Measurements from ENCODE around the gene GJD2. TPM values are rescaled to one million over a fixed set of nuclear protein-coding genes. Genes with fewer than 3 reads are reported as not detected.
A peak's percentile ranks its signal among the peaks of the same experiment; 100 is the strongest.

Gene GJD2
- under 1 TPM in 1 of 4 donors, not detected in 3; 0.06 TPM for polyA plus RNA-seq (ENCODE audit: insufficient read length in 4 of 4)

DNA sequence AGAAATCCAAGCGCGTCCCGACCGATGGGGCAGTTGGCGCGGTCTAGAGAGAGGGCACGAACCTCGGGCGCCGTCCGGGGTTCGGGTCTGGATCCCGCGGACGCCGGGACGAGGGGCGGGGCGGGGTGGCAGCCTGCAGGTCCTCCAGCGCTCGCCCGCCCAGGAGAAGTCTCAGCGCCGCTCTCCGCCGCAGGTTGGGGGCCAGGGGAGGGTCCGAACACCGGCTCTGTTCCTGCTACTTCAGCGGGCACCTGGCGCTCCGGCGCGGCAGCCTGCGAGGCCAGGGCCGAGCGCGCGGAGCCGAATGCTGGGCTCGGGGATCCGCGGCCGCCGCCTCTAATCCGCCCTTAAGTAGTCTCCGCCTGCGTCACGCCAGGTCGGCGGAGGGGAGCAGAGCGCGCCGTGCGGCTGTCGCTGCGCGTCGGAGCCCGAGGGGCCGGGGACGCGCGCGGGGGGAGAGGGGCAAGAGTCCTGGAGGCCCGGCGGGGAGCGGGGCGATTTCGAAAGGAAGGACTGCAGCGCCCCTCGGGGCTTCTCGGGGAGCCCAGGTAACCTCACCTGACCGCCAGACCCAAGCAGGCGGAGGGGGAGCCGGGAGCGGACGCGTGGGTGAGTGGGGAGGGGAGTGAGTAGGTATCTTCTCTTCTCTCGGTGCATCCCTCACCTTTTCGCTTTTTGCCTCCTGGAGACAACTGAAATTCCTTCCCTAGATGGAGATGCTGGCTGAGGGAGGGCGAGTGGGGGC is at the start of gene GJD2:
GJD2 (minus strand) TSS at position 325 of the 745 bp plus-strand sequence. CDS start 510 bp downstream, outside the sequence.
- DNase-seq (ENCODE audit: low read depth in 4 of 4, low spot score in 2 of 4): no peak

- no peak for DNase-seq (ENCODE audit: low read depth in 4 of 4, low spot score in 2 of 4)
Measured at GRCh38 chr15:34804113-34804512, 49.3 kb upstream of the GJD2 start.

DNA sequence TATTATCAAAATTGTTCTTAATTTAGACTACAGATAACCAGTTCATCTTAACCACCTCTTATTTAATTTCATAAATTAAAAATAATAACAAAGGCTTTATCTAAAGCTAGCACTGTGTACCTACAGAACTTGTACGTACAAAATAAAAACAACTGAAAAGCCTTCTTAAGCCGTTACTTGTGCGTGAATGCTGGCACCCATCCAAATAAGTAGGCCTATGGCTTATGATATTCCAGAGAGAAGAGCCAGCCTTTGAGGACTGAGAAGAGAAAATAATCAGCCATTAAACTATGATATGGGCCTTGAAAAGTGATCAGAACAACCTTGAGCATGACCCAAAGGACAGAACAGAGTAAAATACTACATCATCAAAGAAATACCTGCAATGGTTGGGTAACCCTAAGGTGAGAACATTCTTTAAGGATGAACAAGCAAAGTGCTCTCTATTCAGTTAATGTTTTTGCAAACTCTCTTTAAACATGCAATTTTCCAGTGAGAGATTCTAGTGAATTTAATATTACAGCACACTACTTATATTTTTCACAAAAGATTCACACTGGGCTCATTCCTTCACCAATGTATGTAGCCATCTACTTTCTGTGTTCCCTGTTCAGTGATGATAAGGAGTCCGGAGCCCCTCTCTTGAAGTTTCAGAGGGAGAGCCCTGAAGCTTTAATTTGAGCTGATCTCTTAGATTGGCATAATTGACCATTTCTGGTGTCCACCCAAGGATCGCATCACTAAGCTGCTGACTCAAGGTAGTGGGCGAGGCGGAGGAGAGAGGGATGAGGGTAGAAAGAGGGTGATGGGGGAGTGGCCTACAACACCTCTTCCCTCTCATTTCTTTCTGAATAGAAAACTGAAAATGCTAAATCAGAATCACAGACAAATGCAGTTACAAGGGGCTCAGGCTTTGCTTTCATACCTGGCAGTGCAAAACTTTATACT is 48.3 kb upstream of the GJD2 start:
- no peak for DNase-seq (ENCODE audit: low read depth in 4 of 4, low spot score in 2 of 4)

DNA sequence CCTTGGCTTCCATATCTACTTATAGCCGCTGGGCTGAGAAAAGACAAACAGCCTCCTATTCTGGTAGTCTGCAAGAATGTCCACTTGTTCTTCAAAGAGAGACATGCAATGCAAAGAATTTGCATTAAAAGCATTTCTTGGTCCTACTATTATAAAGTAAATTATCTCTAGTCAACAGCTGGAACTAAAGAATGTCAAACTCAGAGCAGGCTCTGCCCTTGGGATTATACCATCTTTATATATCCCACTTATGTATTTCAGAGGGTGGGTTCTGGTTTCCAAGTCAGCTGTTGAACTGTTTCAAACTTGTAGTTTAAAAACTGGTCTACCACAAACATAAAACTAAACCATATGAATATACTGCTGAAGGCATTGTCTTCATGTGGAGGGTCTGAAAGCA is 47.6 kb upstream of the GJD2 start:
- DNase-seq (ENCODE audit: low read depth in 4 of 4, low spot score in 2 of 4): no peak

- DNase-seq (ENCODE audit: low read depth in 4 of 4, low spot score in 2 of 4): peak in 1 of 4 donors; percentile 25
Measured at GRCh38 chr15:34799149-34800101, 44.6 kb upstream of the GJD2 start.

DNA sequence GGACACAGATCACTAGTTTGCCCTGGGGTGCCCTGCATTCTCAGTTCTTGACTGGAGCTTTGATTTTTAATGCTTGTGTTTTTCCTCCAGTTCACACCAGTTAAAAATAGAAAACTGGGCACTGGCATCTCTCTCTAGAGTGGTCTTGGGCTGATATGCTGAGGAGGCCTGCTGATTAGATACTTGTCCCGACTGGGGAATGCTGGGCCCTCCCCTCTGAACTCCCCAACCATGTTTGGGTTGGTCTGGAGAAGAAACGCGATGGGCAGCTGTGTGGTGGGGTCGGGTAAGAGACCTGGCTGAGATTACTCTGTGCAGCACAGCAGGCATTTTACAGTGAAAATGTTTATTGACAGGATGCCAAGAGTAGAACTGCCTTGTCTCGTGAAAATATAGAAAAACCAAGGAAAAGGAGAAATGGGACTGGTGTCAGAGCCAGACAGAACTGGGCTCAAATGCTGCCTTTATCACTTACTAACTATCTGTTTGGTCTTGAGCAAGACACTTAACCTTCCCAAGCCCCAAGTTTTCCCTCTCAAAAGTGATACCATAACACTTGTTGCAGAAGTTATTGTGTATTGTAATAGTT is 42.1 kb upstream of the GJD2 start:
- no peak for DNase-seq (ENCODE audit: low read depth in 4 of 4, low spot score in 2 of 4)

GRCh38 chr15:34795267-34796081 is 40.7 kb upstream of the GJD2 start, which contains the start of gene ACTC1:
Gene ACTC1, minus strand, starts transcription at chr15:34795549. Its CDS starts 741 bp downstream, at chr15:34794808.
- DNase-seq (ENCODE audit: low read depth in 4 of 4, low spot score in 2 of 4): no peak

DNA sequence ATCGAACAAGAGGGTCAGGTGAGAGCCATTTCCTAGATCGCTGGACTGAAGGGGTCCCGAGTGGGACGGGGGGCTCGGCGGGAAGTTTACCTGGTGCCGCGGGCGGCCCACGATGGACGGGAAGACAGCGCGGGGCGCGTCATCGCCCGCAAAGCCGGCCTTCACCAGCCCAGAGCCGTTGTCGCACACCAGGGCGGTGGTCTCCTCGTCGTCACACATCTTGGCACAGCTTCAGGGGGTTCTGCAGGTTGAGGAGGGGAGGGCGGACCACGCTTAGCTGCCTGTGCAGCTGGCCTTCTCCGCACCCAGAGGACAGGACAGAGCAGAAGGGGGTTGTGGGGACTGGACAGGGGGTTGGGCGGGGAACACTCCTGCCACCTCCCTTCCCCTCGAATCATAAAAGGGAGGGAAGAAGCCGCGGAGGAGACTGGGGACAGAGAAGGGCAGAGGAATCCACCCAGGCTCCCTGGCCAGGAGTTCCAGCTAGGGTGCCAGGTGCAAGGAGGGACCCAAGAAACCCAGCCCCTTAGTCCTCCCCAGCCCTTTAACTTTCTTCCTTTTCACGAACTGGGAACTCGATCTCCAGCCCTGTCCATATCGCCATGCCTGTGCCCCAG is 39.9 kb upstream of the GJD2 start:
- no peak for DNase-seq (ENCODE audit: low read depth in 4 of 4, low spot score in 2 of 4)

- DNase-seq (ENCODE audit: low read depth in 4 of 4, low spot score in 2 of 4): no peak
Measured at GRCh38 chr15:34793901-34794300, 39.1 kb upstream of the GJD2 start.

- DNase-seq (ENCODE audit: low read depth in 4 of 4, low spot score in 2 of 4): no peak
Measured at GRCh38 chr15:34793071-34793470, 38.3 kb upstream of the GJD2 start.

- DNase-seq (ENCODE audit: low read depth in 4 of 4, low spot score in 2 of 4): no peak
Measured at GRCh38 chr15:34791701-34792100, 36.9 kb upstream of the GJD2 start.

- no peak for DNase-seq (ENCODE audit: low read depth in 4 of 4, low spot score in 2 of 4)
Measured at GRCh38 chr15:34790121-34790520, 35.3 kb upstream of the GJD2 start.

DNA sequence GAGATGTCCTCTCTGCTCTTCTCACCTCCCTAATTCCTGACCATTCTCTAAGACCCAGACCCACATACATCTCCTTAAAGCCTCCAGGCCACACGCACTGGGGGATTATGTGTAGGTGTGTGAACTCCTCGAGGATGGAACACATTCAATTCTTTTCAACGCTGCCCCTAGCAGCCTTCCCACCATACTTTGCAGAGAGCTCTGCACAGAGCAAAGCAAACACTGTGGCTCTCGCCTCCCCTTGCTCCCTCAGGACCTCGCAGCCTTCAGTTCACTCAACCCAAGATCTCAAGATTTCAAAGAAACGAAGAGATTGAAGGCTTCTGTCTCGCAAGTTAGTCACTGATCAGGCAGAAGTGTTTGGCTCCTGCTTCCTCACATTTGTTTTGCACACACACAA is 34.5 kb upstream of the GJD2 start:
- no peak for DNase-seq (ENCODE audit: low read depth in 4 of 4, low spot score in 2 of 4)

GRCh38 chr15:34786206-34786605 is 31.4 kb upstream of the GJD2 start:
- no peak for DNase-seq (ENCODE audit: low read depth in 4 of 4, low spot score in 2 of 4)

DNA sequence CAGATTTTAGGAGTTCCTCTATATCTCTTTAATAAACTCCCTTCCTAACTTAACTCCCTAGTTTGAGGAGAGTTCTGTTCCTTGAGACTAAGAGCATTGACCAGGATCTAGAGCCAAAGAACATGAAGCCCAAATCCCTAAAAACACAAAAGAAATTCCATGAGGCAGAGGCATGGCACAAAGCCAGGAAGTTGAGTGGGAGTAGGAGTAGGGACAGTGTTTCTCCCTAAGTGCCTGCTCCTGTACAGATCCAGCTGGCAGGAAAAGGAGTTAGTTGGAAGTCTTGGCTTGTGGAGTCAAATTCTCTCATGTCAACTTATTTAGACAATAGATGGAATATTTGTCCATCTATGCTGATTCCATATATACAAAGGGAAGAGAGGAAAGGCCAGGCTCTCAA is 29.2 kb upstream of the GJD2 start:
- DNase-seq (ENCODE audit: low read depth in 4 of 4, low spot score in 2 of 4): no peak

DNA sequence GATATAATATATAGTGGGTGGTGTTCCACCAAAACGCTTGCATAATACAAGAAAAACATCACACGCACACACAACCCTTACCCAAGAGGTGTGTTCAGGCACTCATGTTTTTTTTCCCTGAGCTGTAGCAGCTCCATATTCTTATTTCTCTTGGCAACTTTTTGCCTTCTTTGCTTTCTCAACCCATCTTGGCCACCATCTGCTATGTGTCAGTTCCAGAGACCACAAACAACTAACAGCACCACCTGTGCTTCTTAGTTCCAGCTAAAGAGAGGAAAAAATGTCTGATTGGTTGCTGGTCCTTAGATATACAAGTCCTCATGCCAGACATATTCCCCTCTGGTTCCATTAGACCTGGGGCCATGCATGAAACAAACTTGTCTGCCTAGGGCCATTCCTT is 28.6 kb upstream of the GJD2 start:
- no peak for DNase-seq (ENCODE audit: low read depth in 4 of 4, low spot score in 2 of 4)

- no peak for DNase-seq (ENCODE audit: low read depth in 4 of 4, low spot score in 2 of 4)
Measured at GRCh38 chr15:34782901-34783300, 28.1 kb upstream of the GJD2 start.

- DNase-seq (ENCODE audit: low read depth in 4 of 4, low spot score in 2 of 4): no peak
Measured at GRCh38 chr15:34780725-34781124, 25.9 kb upstream of the GJD2 start.

All from left renal cortex interstitium (tissue), 4 donors.